GM19438 (cell line): ENCODE results near the gene IRX4.

Experiments used
- ATAC-seq: cut with Tn5 transposase; IDR thresholded peaks from one replicate; pipeline ENCODE4 v1.9.1; 2021; ENCODE audit warnings: low read depth; ENCODE audit not compliant: unreplicated experiment

Gene IRX4

DNA sequence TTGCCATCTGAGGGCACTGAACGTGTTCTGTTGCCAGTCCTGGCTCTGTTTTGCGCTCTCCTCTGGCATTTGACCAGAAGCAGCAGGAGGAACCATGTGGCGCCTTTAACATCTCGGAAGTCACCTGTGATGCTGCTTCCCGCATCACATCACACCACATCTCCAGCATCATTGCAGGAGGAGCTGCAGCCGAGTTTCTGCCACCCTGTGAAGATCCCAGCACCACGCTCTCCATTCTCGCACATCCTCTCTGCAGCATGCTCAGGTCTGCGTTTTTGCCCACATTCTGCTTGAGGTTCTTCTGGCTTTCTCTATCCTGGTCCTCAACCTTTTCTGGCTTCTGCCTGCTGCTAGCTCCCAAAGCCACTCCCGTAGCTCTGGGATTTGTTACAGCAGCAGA, 11.0 kb upstream of the IRX4 start:
- no peak for ATAC-seq

GRCh38 chr5:1892685-1893445, 10.1 kb upstream of the IRX4 start:
- no peak for ATAC-seq

DNA sequence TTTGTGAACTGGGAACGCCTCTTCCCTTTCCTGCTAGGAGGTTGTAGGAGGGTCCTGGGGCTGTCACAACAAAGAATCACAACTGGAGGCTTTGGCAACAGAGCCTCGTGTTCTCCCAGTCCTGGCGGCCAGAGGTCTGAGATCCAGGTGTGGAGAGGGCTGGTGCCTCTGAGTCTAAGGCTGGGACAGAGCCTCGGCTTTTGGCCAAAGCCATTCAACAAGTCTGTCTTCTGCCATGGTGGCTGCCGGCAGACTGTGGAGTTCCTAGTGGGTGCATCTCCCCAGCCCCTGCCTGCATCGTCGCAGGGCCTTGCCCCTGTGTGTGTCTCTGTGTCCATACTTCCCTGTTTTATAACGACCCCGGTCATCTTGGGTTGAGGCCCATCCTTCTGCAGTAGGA, 9.5 kb upstream of the IRX4 start:
- no peak for ATAC-seq

GRCh38 chr5:1891391-1891790, 8.7 kb upstream of the IRX4 start:
- ATAC-seq = no peak

GRCh38 chr5:1890296-1890695, 7.6 kb upstream of the IRX4 start:
- no peak for ATAC-seq

- no peak for ATAC-seq
These were observed 6.8 kb upstream of the IRX4 start for GRCh38 chr5:1889321-1890065.

DNA sequence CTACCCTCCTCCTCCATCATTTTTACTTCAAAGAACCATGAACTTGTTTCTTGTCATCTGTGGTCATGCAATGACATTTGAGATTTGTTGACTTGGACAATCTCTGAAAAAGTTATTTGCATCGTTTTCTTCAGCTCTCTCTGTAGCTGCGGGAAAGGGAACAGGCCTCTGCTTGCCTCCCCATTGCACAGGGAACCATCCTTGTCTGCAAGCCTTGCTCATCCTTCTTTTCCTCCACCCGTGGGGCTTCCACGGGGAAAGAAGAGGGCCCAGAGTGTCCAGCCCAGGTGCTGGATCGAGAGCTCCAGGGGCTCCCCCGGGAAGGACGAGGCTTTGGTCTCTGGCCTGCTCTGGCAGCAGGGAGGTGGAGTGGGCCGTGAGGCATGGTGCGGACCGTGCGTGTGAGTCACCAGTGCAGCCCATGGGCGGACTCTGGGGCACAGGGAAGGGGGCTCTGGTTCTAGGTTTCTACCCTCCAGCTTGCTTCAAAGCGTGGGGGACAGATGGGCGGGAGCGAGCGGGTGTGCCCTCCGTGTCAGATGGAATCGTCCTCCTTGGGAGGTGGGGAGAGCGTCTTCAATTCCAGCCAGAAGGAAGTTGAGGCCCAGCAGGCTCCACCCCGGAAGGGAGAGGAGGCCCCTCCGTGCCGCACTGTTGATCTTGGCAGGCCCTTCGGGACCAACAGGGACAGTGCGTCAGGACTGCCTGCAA, 6.0 kb upstream of the IRX4 start:
- no peak for ATAC-seq

- ATAC-seq = no peak
These were observed 5.0 kb upstream of the IRX4 start for GRCh38 chr5:1887588-1888360.

GRCh38 chr5:1886846-1887587, 4.3 kb upstream of the IRX4 start:
- no peak for ATAC-seq

DNA sequence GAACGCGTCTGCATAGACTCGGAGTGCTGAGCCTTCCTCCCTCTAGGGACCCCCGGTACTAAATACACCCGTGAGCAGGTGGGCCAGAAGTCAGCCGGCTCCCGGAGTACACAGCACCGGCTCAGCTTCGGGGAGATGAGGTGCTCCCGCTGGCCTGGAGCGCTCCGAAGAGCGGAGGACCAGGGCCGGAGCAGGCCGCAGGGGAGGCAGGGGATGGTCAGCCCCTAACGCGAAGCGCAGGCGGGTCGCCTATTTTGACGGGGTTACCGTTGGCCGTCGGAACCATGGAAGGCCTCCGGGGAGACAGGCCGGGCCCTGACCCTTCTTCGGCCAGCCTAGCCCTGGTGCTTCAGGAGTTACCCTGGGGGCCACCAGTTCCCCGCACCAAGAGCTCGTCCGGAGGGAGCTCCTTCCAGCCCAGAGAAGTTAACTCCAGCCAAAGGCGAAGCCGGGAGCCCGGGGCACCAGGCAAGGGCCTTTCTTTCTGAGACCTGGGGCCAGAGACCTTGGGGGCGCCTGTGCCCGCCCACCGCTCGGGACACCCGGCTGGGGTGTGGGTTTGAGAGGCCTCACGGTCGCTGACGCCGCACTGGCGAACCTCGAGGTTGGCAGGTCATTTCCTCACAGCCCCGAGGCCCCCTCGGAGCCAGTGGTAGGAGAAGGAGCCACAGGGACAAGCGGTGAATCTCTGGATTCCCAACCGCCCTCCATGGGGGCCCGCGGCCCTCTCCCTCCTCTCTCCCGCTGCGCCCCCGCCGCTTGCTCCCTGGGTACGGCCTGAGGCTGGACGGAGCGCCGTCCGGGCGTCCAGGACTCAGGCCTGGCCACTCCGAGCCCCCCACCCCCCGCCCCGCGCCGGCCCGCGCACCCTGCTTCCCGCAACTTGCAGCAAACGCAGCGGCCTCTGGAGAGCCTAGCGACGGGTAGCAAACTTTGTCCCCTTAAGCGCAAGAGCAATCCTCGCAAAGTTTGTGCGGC, 3.4 kb upstream of the IRX4 start:
- ATAC-seq = no peak

GRCh38 chr5:1885404-1885755, 2.7 kb upstream of the IRX4 start:
- no peak for ATAC-seq

DNA sequence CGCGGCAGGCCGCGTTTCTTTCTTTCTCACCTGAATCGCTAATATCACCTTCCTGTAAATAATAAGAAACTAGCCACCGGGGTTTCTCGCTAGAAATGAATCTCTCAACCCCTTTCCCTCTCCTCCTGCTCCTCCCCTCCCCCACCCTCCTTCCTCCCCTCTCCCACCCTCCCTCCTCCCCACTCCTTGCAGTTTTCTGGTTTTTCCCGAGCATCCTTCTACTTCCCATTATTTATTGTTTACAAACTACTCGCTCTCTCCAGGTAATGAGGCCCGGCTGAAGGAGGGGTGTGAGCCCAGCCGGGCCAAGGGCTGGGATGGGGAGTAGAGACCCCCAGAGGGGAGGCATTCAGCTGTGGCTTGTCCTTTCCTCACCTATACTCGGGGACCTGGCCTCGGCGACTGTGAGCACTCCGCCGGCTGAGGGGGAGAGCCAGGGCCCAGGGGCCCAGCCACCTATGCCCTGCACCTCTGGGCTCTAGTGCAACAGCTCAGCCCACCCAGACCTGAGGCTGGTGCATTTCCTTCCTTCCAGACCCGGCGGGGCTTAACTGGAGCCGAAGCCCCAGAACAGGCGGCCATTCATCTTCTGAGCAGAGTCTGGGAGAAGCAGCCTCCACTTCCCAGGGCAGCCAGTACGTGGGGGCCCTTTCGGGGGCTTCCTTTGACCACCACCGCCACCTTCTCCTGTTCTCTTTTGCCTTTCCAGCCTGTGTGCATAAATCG, 2.1 kb upstream of the IRX4 start:
- no peak for ATAC-seq

DNA sequence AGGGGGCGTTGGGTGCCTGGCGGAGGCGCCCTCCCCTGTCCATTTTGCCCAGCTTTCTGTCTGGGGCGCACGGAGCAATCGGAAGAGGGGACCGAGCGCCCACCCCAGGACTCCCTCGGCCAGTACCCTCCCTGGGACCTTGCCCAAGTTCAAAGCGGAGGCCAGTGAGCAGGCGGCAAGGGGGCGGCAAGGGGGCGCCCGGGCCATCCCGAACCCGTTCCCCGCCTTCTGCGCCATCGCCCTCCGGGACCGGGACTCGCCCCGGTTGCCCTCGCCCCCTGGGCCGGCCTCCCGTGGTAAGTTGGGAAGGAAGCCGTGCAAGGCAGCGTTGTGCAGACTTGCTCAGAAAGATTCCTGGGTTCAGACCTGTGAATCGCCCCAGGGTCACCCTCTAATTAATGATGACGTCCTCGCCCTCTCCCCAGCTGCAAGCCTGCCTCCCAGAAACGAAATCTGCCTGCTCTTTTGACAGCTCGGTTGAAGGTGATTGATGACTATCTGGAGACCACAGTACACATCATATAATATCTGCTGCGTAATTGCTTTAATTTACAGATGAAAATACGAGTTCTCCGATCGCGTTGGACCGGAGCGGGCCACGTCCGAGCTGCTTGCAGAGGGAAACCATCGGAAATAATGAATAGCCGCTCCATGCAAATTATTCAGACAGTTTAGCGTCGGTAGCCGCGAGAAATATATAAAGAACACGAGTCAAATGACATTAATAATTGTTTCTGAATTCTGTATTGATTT, 1.4 kb upstream of the IRX4 start:
- ATAC-seq = no peak

DNA sequence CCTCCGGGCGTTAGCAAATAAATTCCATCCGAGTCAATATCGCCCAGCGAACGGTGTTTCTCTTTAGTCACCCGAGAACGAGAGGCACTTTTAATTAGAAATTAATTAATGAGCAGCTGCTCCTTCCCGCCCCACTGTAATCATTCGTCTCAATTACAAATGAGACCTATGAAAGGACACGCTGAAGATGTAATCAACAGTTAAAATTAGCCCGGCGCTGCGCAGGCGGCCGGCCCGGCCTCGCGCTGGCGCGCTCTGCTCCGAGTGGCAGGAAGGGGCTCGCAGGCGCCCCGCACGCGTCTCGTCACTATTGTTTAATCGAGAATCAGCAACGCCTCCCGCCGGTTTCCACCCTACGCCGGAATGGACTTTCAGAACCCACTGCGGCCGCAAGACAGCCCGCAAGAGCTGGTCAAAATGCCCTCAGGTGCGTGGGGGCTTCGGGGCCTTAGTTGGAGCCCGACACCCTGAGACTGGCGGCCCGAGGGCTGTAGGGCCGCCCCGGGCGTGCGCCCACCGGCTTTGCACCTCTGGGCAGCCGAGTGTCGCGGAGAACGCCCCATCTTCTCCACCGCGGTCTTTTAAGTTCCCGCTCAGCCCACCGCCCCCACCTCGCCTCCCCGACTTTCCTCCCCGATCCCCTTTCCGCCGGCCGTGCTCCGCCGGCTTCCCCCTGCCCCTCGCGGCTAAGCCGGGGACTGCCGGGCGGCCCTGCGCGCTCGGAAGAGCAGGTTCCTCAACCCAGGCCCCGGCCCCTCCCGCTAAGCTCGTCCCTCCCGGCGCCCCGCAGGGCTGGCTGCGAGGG, 597 bp upstream of the IRX4 start:
- ATAC-seq = no peak

DNA sequence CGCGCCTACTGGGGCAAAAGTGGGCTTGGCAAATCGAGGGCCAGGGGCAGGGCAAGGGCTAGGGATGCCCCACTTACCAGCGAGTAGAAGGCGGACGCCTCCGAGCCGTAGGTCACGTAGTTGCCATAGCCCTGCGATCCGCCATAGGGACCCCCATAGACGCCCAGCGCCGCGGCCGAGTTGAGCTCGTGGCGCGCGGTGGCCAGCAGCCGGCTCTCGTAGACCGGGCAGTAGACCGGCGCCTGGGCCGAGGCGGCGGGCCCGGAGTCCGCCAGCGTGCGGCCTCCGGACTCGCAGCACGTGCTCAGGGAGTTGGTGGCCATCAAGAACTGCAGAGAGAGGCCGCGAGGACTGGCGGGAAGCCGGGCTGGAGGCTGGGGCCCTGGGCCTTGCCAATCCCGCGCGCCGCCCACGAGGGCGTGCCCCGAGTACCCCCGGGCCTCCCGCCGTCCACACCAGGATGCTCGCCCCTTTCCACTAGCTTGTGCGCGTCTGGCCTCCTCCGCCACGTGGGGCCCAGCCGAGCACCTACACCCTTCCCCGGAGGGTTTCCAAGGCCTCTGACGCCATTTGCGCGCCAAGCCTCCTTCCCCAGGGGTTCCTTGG, 891 bp downstream of the IRX4 start:
- ATAC-seq = no peak

GRCh38 chr5:1881098-1881572, 1.6 kb downstream of the IRX4 start:
- ATAC-seq = no peak
